NCI-H146 (cell line): ENCODE data around the gene SLC52A3.

Experiments used
- DNase-seq: peaks from one replicate; lab custom pipeline; 2025; lab: John Stamatoyannopoulos, UW

SLC52A3 gene

GRCh38 chr20:766906-767305 lies 1.4 kb downstream of the SLC52A3 start:
- no peak for DNase-seq

- no peak for DNase-seq
These were observed 4.0 kb downstream of the SLC52A3 start for GRCh38 chr20:764255-764654.

- DNase-seq: no peak
These were observed 6.6 kb downstream of the SLC52A3 start for GRCh38 chr20:761418-762381.

GRCh38 chr20:760751-761417 lies 7.4 kb downstream of the SLC52A3 start:
- no peak for DNase-seq

- no peak for DNase-seq
These were observed 10.8 kb downstream of the SLC52A3 start for GRCh38 chr20:757506-757905.

- no peak for DNase-seq
These were observed 12.4 kb downstream of the SLC52A3 start for GRCh38 chr20:755941-756340.

GRCh38 chr20:754904-755303 lies 13.4 kb downstream of the SLC52A3 start:
- DNase-seq: no peak

- DNase-seq: no peak
These were observed 14.2 kb downstream of the SLC52A3 start for GRCh38 chr20:753897-754635.

GRCh38 chr20:753136-753535 lies 15.2 kb downstream of the SLC52A3 start:
- DNase-seq: no peak

GRCh38 chr20:752291-752690 lies 16.0 kb downstream of the SLC52A3 start:
- DNase-seq: no peak

GRCh38 chr20:751761-752160 lies 16.5 kb downstream of the SLC52A3 start:
- DNase-seq: no peak

- DNase-seq: no peak
These were observed 17.5 kb downstream of the SLC52A3 start for GRCh38 chr20:750801-751200.

GRCh38 chr20:745683-746301 lies 22.5 kb downstream of the SLC52A3 start:
- no peak for DNase-seq

- DNase-seq: no peak
These were observed 26.1 kb downstream of the SLC52A3 start for GRCh38 chr20:742156-742555.

GRCh38 chr20:741620-742019 lies 26.7 kb downstream of the SLC52A3 start:
- DNase-seq: no peak

GRCh38 chr20:740162-740561 lies 28.1 kb downstream of the SLC52A3 start:
- DNase-seq: no peak

GRCh38 chr20:739736-740135 lies 28.6 kb downstream of the SLC52A3 start:
- DNase-seq: no peak

GRCh38 chr20:733861-734260 lies 34.4 kb downstream of the SLC52A3 start:
- DNase-seq: no peak

- DNase-seq: no peak
These were observed 35.6 kb downstream of the SLC52A3 start for GRCh38 chr20:732727-733126.

- DNase-seq: no peak
These were observed 36.3 kb downstream of the SLC52A3 start for GRCh38 chr20:731891-732560.

GRCh38 chr20:730005-730404 lies 38.3 kb downstream of the SLC52A3 start:
- DNase-seq: no peak
